Nephron (organoid): ENCODE data around the gene VSTM2B.

Experiments used
- H3K27ac Mint-ChIP-seq, 3 experiments: 2 replicates each; pipeline ENCODE4 v1.8.0; 2020; ENCODE audit warnings: mixed read lengths in 3 of 3, mild to moderate bottlenecking in 2 of 3, moderate library complexity in 1 of 3
- H3K27me3 Mint-ChIP-seq: 2 replicates; pipeline ENCODE4 v1.8.0; 2021; ENCODE audit warnings: low read depth, mild to moderate bottlenecking, moderate library complexity, mixed read lengths
- H3K36me3 Mint-ChIP-seq: 2 replicates; pipeline ENCODE4 v1.8.0; 2020; ENCODE audit warnings: low read depth, mixed read lengths
- H3K4me1 Mint-ChIP-seq: 2 replicates; pipeline ENCODE4 v1.8.0; 2020; ENCODE audit warnings: mixed read lengths
- H3K4me3 Mint-ChIP-seq, 3 experiments: 2 replicates each; pipeline ENCODE4 v1.8.0; 2020; ENCODE audit warnings: mild to moderate bottlenecking in 3 of 3, mixed read lengths in 3 of 3, moderate library complexity in 2 of 3
- H3K9me3 Mint-ChIP-seq: 2 replicates; pipeline ENCODE4 v1.8.0; 2020; ENCODE audit warnings: mixed read lengths
- TF ChIP-seq, protein P1 (sequence below), 3 experiments: fragments of 200-600 bp; sonication (generic); IDR thresholded peaks; one replicate each; pipeline ENCODE4 v1.5.0; 2021; ENCODE audit warnings: antibody characterized with exemption in 3 of 3; ENCODE audit not compliant: unreplicated experiment in 3 of 3

The VSTM2B gene

DNA sequence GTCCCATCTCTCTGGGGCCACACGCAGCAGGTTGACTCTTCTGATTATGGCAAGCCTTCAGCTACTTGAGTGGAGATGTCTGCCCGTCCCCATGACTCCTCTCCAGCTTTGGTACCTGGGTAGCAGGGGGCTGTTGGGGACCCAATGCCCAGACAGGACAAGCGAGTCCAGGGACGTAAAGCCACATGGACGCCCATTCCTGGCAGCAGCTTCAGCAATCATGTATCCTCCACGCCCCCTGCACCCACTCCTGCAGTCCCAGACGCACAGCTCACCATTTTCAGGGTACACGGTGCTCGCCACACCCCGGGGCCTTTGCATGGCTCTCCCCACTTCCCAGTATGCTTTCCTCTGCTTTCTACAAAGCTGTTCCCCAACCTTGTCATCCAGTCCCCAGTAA is 22.0 kb upstream of the VSTM2B start:
- peaks cover 25% of the 10 kb centered on the region for H3K4me1 Mint-ChIP-seq
- H3K36me3 Mint-ChIP-seq = no peaks in the 10 kb centered on the region
- TF ChIP-seq, protein P1, sequence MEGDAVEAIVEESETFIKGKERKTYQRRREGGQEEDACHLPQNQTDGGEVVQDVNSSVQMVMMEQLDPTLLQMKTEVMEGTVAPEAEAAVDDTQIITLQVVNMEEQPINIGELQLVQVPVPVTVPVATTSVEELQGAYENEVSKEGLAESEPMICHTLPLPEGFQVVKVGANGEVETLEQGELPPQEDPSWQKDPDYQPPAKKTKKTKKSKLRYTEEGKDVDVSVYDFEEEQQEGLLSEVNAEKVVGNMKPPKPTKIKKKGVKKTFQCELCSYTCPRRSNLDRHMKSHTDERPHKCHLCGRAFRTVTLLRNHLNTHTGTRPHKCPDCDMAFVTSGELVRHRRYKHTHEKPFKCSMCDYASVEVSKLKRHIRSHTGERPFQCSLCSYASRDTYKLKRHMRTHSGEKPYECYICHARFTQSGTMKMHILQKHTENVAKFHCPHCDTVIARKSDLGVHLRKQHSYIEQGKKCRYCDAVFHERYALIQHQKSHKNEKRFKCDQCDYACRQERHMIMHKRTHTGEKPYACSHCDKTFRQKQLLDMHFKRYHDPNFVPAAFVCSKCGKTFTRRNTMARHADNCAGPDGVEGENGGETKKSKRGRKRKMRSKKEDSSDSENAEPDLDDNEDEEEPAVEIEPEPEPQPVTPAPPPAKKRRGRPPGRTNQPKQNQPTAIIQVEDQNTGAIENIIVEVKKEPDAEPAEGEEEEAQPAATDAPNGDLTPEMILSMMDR (IDR thresholded peaks at IDR 0.05; ENCODE audit: unreplicated experiment in 3 of 3) = no peak
- peaks cover 11% of the 10 kb centered on the region for H3K27me3 Mint-ChIP-seq
- H3K27ac Mint-ChIP-seq = peak overlapping the region in 1 of 3 experiments; percentile 4
- H3K9me3 Mint-ChIP-seq = no peaks in the 10 kb centered on the region
- H3K4me3 Mint-ChIP-seq = no peak overlapping the region

DNA sequence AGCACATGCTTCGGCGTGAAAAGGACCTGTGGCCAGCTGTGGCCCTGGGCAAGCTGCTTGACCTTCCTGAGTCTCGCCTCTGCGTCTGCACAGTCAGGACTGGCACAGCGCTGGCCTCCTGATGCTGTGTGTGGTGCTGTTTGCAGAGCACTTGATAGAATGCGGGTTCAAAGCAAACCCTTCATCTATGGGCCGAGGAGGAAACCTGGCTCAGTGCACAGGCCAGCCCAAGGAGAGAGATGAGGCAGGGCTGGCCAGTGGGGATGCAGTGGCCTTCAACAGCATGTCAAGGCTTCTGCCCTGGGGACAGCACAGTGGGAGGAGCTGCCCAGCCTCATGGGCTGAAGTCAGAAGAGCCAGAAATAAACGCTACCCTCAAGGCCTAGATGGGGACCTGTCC is 21.3 kb upstream of the VSTM2B start:
- Mint-ChIP-seq H3K4me3 (no peak overlapping the region), H3K36me3 (no peaks in the 10 kb centered on the region), H3K4me1 (peaks cover 23% of the 10 kb centered on the region), H3K9me3 (no peaks in the 10 kb centered on the region), H3K27me3 (peaks cover 14% of the 10 kb centered on the region), H3K27ac (peak overlapping the region in 1 of 3 experiments; percentile 4)
- TF ChIP-seq, protein P1 (IDR thresholded peaks at IDR 0.05; ENCODE audit: unreplicated experiment in 3 of 3) = no peak

DNA sequence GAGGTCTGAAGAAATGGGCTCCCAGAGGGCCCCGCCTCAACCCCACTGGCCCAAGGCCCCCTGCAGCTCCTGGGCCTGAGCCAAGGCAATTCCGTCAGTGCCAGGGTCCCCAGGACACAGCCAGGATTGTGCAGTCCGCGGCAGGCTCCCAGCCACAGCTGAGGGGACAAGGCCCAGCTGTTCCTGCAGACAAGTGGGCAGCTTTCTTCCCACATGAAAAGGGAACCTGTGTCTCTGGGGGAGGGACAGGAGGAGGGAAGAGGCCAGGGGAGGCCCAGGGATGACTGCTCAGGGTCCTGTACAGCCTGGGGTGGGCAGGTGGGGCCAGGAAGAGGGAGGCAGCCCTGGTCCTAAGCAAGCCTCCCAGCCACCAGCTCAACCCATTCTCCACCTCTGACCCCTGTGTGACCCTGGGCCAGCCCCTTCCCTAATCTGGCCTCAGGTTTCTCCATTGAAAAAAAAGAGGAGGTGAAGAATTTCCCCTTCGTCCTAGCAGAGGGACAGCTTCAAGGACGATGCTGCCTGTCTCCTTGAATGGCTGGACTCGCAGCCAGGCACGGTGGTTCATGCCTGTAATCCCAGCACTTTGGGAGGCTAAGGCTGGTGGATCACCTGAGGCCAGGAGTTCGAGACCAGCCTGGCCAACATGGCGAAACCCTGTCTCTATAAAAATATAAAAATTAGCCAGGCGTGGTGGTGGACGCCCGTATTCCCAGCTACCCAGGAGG is 20.5 kb upstream of the VSTM2B start:
- H3K9me3 Mint-ChIP-seq = no peaks in the 10 kb centered on the region
- H3K4me3 Mint-ChIP-seq = no peak overlapping the region
- no peak overlapping the region for H3K27ac Mint-ChIP-seq
- TF ChIP-seq, protein P1 (IDR thresholded peaks at IDR 0.05; ENCODE audit: unreplicated experiment in 3 of 3) = no peak
- H3K36me3 Mint-ChIP-seq = no peaks in the 10 kb centered on the region
- peaks cover 21% of the 10 kb centered on the region for H3K27me3 Mint-ChIP-seq
- peaks cover 23% of the 10 kb centered on the region for H3K4me1 Mint-ChIP-seq

DNA sequence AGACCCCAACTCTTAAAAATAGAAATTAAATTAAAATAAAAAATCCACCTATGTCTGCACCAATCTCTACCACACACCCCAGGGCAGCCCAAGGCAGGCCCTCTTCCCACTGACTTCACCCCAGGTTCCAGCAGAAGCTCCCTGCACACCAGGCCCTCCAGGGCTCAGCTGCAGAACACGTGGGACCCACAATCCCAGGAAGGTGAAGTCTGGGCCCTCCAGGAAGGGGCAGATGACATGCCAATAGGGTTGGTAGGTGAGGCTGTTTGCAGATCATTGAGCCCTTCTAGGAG is 19.2 kb upstream of the VSTM2B start:
- Mint-ChIP-seq H3K4me3 (no peak overlapping the region), H3K4me1 (peaks cover 23% of the 10 kb centered on the region), H3K9me3 (no peaks in the 10 kb centered on the region), H3K27ac (no peak overlapping the region), H3K36me3 (no peaks in the 10 kb centered on the region), H3K27me3 (peaks cover 30% of the 10 kb centered on the region)
- TF ChIP-seq, protein P1 (IDR thresholded peaks at IDR 0.05; ENCODE audit: unreplicated experiment in 3 of 3) = no peak

DNA sequence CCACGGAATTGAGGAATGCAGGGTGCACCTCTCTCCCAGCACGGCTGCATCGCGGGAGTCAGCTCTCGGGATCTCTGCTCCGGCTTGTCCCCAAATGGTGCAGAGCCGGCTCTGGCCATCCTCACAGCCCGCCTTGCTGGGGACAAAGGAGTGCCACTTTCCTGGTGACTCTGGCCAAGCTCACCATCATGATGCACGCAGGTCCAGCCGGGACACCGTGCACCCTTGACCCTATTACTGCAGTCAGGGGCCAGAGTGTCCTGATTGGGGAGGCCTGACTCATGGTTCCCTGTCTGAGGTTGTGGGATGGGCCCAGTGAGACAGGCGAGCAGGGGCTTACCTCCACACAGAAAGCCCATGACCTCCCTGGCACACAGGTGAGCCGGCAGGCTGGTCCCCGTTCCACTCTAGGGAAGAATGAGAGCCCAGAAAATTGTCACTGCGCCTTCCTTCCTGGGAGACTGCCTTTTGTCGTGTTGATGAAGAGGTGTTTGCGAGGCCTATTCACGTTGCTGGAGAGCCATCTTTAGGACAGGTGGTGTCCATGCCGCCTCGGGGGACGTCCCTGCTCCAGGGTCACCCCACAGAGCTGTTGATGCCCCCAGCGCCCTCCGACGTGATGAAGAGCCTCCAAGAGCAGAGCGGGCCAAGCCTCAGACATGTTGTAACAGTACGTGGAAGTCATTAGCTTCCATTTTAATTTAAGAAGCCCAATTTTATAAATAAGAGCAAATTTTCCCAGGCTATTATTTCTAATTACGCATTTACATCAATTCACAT is 18.5 kb upstream of the VSTM2B start:
- Mint-ChIP-seq H3K4me3 (no peak overlapping the region), H3K36me3 (no peaks in the 10 kb centered on the region), H3K9me3 (no peaks in the 10 kb centered on the region), H3K27me3 (peaks cover 37% of the 10 kb centered on the region), H3K27ac (no peak overlapping the region), H3K4me1 (peaks cover 23% of the 10 kb centered on the region)
- TF ChIP-seq, protein P1 (IDR thresholded peaks at IDR 0.05; ENCODE audit: unreplicated experiment in 3 of 3) = no peak
